Stimulated activated CD4-positive, alpha-beta T cell treated with anti-CD3 and anti-CD28 coated beads, TNF-alpha, amount 100 ng/mL, for 48 hours (primary cell): ENCODE data around the gene MRPL42.
"Not testable (repeated sequence)": the region's sequence is repeated elsewhere in the genome, so short reads cannot be mapped to it uniquely, and the experiment has no call there.

ENCODE experiments used
- DNase-seq, 3 donors: peaks; one replicate each; pipeline ENCODE4 v3.0.0-alpha.2; 2020; ENCODE audit warnings: low read depth in 3 of 3

The MRPL42 gene

GRCh38 chr12:93467351-93468007 is at the start of gene MRPL42:
Gene MRPL42 (plus strand): TSS chr12:93467514. CDS start chr12:93469286, 1,772 bp downstream.
- DNase-seq: peak; percentile 85 to 88 (median 87)

- no peak for DNase-seq
These were observed 49.3 kb upstream of the MRPL42 start for GRCh38 chr12:93417967-93418480.

- no peak for DNase-seq
These were observed 47.8 kb upstream of the MRPL42 start for GRCh38 chr12:93419388-93420034.

GRCh38 chr12:93422050-93422449 is 45.3 kb upstream of the MRPL42 start:
- DNase-seq: no peak

GRCh38 chr12:93425736-93426411 is 41.4 kb upstream of the MRPL42 start:
- no peak for DNase-seq

- DNase-seq: no peak
These were observed 40.9 kb upstream of the MRPL42 start for GRCh38 chr12:93426412-93426805.

- no peak for DNase-seq
These were observed 39.3 kb upstream of the MRPL42 start for GRCh38 chr12:93427779-93428564.

- DNase-seq: no peak
These were observed 37.9 kb upstream of the MRPL42 start for GRCh38 chr12:93429448-93429847.

- no peak for DNase-seq
These were observed 37.5 kb upstream of the MRPL42 start for GRCh38 chr12:93429852-93430251.

GRCh38 chr12:93430280-93430679 is 37.0 kb upstream of the MRPL42 start:
- no peak for DNase-seq

- not testable (repeated sequence) for DNase-seq
These were observed 35.3 kb upstream of the MRPL42 start for GRCh38 chr12:93432031-93432430.

GRCh38 chr12:93434256-93434865 is 33.0 kb upstream of the MRPL42 start:
- no peak for DNase-seq

GRCh38 chr12:93438266-93439050 is 28.9 kb upstream of the MRPL42 start:
- DNase-seq: no peak

GRCh38 chr12:93440043-93440835 is 27.1 kb upstream of the MRPL42 start:
- DNase-seq: no peak

GRCh38 chr12:93441081-93441616 is 26.2 kb upstream of the MRPL42 start:
- peak in 1 of 3 donors; percentile 23 for DNase-seq

GRCh38 chr12:93441617-93442410 is 25.5 kb upstream of the MRPL42 start, which contains the start of gene UBE2N:
Gene UBE2N (minus strand): TSS chr12:93441947. CDS start chr12:93441884, 63 bp downstream.
- DNase-seq: peak; percentile 93 to 97 (median 95)

GRCh38 chr12:93442411-93443340 is 24.6 kb upstream of the MRPL42 start:
- DNase-seq: no peak
